Fibroblast of mammary gland (primary cell): Measurements from ENCODE around the gene ZNF445.
A peak's percentile ranks its signal among the peaks of the same experiment; 100 is the strongest.
"Not testable (repeated sequence)": the region's sequence is repeated elsewhere in the genome, so short reads cannot be mapped to it uniquely, and the experiment has no call there.

ENCODE experiments used
- DNase-seq: peaks from one replicate; pipeline ENCODE4 v3.0.0-alpha.2; 2010; ENCODE audit warnings: low read depth
- H3K4me3 ChIP-seq: 2 replicates; pipeline ENCODE4 v1.5.1; 2011; ENCODE audit warnings: low read depth, mild to moderate bottlenecking, low read length, moderate library complexity; ENCODE audit not compliant: control insufficient read depth
- CTCF ChIP-seq: conservative IDR thresholded peaks from 2 replicates; pipeline ENCODE4 v1.5.1; 2011; ENCODE audit warnings: low read depth, low read length, inconsistent platforms; ENCODE audit not compliant: control insufficient read depth, insufficient read depth

Gene ZNF445

DNA sequence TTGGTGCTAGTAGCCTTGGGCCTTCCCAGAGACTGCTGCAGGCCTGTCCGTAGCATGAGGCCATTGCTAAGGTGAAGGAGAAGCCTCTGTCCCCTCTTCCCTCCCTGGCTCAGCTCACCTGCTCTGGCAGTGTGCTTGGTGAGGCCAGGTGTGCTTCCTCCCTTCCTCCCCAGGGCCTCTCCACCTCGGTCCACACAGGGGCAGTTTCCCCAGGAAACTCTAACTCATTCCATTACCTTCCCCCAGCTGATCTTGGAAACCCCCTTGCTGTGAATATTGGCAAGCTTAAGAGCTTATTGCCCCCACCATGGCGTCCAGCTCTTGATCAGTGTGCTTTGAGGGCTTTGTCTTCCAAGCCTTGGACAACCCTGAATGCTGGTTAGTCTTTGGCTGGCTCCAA lies 52.7 kb downstream of the ZNF445 start:
- no peak for TF ChIP-seq CTCF
- no peak overlapping the region for H3K4me3 ChIP-seq
- no peak for DNase-seq

- no peak for DNase-seq
- TF ChIP-seq CTCF, result no peak
- H3K4me3 ChIP-seq, result no peak overlapping the region
Observed at GRCh38 chr3:44421280-44421679, 56.2 kb downstream of the ZNF445 start.

- no peak overlapping the region for H3K4me3 ChIP-seq
- TF ChIP-seq CTCF, result no peak
- DNase-seq, result no peak
Observed at GRCh38 chr3:44420676-44421075, 56.8 kb downstream of the ZNF445 start.

DNA sequence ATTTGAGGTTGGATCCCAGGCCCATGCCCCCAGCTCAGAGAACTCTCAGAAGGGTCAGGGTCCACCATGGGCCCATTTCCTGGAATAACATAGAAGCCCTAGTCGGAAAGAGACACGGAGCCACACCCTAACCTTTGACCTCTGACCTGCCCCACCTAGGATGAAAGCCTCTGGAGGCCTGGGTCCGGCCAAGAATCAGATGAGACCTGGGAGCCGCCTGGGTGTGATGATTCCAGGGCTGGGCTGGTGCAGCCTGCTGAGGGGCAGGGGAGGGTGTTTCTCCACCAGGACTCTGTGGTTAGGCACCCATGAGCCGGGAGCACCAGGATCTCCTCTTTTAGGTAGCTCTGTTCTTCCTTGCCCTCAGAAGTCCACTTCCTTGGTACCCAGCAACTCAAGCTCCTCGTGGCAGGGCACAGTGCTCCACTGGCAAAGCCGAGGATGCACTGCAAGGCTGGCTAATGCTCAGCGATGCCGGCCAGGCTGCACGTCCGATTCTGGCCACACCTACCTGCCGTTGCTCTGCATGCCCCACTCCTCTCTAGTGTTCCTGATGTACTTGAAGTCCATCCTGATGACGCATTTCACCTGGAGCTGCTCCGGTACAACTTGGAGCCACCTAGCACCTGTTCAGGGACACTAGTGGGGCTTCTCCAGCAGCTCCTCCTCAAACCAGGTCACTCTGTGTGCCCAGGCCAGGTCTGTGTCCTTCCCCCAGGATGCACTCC lies 57.4 kb downstream of the ZNF445 start:
- no peak for DNase-seq
- TF ChIP-seq CTCF, result no peak
- no peak overlapping the region for H3K4me3 ChIP-seq

DNA sequence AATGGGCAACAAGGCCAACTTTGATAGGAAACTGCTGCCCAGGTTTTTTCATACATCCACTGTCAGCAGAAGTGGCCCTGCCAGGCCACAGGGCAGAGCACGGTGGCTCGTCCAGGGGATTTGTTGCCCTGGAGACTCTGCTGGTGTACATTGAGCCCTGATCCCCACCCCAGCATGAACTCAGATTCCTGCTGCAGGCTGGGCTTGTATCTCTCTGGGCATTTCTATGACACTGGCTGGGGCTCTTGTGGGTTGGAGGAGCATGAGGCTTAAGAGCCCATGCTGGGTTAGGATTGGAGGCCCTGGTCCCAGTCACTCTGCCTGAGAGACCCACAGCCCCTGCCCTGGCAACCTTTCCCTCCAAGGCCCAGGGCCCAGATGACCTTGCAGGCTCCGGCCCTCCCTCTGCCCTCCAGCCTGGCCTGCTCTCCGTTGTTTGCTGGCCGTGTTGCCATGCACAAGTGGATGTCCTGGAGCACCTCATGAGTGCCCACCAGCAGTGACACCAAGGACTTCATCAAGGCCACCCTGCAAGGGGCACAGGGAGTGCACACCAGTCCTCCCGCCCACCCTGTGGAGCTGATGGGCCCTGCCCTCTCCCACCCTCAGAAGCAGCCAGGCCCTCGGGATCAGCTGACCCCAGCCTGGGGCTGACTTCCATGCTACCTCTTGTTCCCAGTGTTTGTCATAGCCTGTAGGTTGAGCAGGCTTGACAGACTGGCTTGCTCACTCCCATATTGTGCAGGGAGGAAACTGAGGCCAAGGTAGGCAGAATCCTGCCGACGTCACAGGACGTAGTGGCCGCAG lies 58.2 kb downstream of the ZNF445 start:
- no peak overlapping the region for H3K4me3 ChIP-seq
- no peak for DNase-seq
- TF ChIP-seq CTCF, result no peak

DNA sequence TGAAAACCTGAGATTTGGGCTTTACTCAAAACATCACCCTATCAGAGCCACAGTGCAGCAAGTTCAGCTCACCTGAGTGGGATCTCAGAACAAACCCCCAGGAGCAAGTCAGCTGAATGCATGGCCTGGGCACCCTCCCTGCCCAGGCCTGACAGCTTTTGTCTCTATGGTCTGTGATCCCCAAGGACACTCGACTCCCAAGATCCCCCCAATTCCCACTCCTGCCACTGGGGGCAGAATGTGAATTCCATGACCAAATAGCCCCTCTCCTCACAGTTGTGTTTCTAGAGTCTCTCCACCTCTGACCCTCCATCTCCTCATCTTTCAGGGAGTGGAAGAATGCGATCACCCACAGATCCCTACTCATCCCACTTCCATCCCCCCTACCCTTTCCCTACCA lies 58.9 kb downstream of the ZNF445 start:
- peak; percentile 37 for TF ChIP-seq CTCF
- no peak for DNase-seq
- H3K4me3 ChIP-seq, result no peak overlapping the region

DNA sequence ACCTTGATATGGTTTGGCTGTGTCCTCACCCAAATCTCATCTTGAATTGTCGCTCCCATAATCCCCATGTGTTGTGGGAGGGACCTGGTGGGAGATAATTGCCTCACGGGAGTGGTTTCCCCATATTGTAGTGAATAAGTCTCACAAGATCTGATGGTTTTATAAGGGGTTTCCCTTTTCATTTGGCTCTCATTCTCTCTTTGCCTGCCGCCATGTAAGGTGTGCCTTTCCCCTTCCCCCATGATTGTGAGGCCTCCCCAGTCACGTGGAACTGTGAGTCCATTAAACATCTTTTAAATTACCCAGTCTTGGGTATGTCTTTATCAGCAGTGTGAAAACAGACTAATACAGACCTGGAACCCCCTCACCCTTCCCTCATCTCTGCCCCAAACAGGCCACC lies 59.4 kb downstream of the ZNF445 start:
- H3K4me3 ChIP-seq, DNase-seq: not testable (repeated sequence)
